Effector CD4-positive, alpha-beta T cell (primary cell): Measurements from ENCODE around the gene YTHDC2.
A peak's percentile ranks its signal among the peaks of the same experiment; 100 is the strongest.

Source experiments
- DNase-seq: peaks from one replicate; pipeline ENCODE4 v3.0.0-alpha.2; 2020
- total RNA-seq: gene quantifications from one replicate; lab custom pipeline; 2026; lab: John Stamatoyannopoulos, UW

The YTHDC2 gene
- 105 reads per million, percentile 83 among the genes with 10 or more reads in this experiment for total RNA-seq

- DNase-seq, result peak; percentile 82
Measured at GRCh38 chr5:113513384-113514288, at the start of gene YTHDC2. YTHDC2 (plus strand) TSS chr5:113513694; CDS start chr5:113513896, 202 bp downstream.

DNA sequence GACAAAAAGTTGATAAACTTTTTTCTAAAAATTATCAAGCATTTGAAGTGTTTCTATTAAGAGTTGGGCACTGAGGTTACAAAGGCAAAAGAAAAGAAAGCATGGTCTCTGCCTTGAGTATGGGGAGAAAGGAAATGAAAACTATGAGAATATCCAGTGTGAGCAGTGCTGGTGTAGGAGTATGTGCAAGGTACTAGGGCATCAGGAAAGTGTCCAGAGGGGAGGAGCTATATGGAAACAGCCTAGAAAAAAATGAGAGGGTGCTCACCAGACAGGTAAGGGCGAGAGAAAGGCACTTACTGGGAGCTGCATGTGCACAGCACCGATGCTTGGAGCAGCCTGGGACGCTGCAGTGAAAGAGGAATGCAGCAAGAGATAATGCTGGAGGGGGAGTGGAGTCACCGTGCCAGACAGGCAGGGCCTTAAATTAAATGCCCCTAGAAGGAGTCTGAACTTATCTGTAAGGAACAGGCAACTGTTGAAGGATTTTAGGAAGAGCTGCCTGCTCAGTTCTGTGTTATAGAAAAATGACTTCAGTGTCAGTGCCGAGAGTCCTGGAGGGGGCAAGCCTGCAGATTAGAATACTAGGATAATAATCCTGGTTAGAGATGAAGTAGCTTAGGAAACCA lies 39.3 kb upstream of the YTHDC2 start:
- no peak for DNase-seq

DNA sequence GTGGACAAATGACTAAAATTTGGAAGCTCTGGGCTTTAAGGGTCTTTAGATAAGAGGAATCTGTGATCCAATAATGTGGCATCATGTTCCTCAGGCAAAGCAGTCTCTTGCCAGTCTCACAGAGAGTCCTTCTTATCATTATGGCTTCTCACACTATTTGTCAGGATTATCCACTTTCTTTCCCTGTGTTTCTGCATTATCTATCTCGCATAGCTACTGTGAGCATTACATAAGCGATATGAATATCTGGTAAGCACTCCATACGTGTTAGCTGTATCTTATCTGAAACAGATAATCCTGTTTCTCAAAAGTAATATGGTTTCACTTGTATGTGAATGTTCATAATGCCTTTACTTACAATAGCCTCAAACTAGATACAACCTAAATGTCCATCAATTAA lies 34.8 kb upstream of the YTHDC2 start:
- no peak for DNase-seq

- DNase-seq, result no peak
Measured at GRCh38 chr5:113480243-113480642, 33.3 kb upstream of the YTHDC2 start.

DNA sequence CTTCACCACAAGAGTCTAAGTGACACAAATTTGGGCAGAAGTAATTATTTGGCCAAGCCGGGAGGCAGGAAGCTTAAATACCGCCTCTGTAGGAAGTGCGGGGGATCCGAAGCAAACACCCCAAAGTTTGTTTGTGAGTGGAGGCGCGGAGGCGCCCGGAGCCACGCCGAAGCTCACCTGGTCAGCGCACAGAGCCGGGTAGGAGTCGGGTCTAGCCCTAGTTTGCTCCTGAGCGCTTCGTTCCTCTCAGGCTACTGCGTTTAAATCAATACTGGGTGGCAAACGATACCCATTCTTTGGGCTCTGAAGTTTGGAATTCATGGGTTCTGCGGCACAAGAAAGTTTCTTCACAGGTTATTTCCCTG lies 26.1 kb upstream of the YTHDC2 start:
- no peak for DNase-seq

DNA sequence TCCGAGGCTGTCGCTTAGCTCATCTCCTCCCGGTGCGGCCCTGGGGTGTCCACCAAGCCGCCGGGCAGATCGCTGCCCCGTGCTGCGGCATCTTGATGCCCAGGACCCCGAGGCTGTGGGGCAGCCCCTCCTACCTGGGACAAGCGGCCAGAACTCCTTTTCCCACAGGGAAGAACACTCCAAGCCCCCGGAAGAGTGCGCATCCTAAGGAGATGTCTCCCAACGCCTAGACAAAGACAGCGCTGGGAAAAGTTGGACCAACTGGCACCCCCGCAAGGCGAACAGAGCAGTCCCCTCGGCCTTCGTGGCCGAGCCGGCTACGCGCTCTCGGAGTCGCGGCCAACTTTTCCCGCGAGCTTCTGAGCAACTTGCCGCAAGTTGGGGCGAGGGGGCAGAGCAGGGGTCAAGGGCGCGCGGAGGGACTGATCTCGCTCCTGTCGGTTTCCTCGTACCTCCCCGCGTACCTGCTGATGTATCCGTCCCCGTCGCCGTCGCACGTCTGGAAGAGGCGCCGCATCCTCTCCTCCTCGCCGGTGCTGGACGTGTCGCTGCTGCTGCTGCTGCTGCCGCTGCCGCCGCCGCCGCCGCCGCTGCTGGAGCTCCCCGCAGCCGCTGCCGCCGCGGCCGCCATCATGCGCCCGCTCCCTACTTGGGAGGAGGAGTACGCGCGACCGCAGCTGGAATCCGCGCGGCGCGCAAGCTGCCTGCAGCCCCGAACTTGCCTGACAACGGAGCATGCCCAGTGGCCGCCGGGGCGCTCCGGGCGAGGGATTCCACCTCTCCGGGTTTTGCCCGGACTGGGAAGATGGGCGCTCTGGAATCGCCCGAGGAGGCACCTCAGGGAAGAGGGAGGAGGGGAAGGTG lies 25.5 kb upstream of the YTHDC2 start, which contains the start of gene MCC:
Gene MCC (minus strand): TSS at position 673 of the 864 bp plus-strand sequence.
- no peak for DNase-seq

DNA sequence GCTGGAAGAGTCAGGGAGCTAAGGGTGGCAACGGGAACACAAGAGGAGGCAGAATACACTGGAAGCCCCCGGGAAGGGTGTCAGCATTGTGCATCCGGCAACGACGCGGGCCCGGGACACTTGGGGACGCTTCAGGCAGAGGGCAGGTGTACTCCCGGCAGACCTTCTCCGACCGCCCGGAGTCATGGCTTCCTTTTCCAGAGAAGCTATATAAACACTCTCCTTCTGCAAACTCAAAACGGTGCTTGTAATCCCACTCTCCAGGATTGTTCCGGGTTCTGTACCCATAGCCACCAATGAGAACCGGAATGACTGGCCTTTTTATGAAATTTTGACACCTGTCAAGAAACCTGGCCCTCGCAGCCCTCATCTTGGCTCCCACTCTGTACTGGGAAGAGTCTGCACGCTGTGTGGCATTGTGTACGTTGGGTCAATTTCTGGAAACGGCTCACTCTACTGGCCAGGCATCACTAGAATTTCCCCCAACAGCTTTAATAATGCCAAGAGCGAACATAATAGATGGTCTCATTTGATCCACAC lies 24.8 kb upstream of the YTHDC2 start:
- DNase-seq, result no peak

DNA sequence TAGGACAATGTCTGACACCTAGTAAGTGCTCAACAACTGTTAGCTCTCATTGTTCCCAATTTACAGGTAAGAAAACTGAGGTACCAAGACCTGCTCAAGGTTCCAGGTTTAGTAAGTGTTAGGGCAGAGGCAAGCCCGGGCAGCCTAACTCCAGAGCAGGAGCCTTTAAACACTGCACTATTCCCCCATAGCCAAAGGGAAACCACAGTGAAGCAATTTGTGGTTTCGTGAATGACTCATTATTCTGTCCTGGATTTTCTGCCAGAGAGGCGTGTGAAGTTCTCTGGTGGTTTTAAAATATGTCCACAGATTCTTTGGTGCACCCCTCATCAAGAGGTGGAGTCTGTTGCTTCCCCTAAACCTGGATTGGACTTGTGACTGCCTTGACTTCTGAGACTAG lies 24.2 kb upstream of the YTHDC2 start:
- no peak for DNase-seq

- no peak for DNase-seq
Measured at GRCh38 chr5:113490317-113490716, 23.2 kb upstream of the YTHDC2 start.

GRCh38 chr5:113491022-113491421 lies 22.5 kb upstream of the YTHDC2 start:
- no peak for DNase-seq

DNA sequence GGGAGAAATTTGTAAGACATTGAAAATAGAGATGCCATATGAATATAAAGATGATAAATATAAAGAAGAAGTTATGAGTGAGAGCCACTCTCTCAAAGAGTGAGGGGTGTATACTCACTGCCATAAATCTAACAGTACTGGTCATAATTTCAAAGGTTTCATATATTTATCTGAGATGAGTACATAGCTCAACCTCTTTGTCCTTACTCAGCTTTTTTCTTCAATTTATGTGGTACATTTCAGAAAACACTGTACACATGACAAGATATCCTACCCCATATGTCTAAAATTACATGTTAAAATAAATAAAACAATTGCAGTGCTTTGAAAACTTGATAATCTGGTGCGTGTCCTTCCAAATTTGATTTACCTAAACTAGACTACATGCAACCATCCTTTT lies 20.0 kb upstream of the YTHDC2 start:
- no peak for DNase-seq

DNA sequence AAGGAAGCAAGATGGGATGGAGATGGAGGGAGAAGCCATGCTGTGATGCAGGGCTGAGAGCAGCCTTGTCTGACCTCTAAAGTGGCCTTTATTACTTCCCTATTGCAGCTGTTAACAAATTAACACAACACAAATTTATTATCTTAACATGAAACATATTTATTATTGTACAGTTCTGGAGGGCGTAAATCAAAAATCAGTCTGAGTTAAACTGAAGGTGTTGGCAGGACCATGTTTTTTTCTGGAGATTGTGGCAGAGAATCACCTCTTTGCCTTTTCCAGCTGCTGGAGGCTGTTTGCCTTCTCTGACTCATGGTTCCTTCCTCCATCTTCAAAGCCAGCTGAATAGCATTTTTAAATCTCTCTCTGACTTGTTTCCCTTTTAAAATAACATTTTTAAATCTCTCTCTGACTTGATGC lies 18.1 kb upstream of the YTHDC2 start:
- no peak for DNase-seq

DNA sequence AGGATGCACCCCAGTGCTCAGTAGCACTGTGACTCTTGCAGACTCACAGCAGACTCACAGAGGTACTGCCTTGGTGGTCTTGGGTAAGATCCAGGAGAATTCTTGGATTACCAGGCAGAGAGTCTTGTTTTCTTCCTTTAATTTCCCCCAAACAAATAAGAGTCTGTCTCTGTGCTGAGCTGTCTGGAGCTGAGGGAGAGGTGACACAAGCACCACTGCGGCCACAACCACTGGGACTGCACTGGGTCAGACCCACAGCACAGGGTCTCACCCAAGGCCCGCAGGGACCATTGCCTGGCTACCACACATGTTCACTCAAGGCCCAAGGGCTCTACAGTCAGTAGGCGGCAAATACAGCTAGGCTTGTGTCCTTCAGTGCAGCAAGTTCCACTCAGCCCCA lies 11.4 kb upstream of the YTHDC2 start:
- no peak for DNase-seq

GRCh38 chr5:113503146-113503545 lies 10.3 kb upstream of the YTHDC2 start:
- no peak for DNase-seq

GRCh38 chr5:113505181-113505580 lies 8.3 kb upstream of the YTHDC2 start:
- no peak for DNase-seq

DNA sequence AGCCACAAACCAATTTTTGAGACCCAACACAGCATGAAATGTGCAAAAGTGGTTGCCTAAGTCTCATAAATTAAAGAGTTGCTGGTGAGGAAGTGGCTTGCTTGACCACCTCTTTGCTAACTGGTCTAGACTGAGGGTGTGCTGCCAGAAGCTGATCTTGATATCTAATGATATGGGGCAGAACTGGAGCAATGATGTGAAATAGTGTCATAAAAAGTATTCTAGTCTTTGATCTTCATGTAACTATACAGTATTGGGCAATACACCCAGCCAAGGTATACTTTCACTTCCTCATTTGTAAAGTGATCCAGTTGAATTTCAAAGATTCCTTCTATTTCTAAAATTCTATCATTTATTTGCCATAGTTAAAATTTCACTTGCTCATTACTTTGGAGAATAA lies 5.9 kb upstream of the YTHDC2 start:
- no peak for DNase-seq

- DNase-seq, result no peak
Measured at GRCh38 chr5:113508756-113509155, 4.7 kb upstream of the YTHDC2 start.

DNA sequence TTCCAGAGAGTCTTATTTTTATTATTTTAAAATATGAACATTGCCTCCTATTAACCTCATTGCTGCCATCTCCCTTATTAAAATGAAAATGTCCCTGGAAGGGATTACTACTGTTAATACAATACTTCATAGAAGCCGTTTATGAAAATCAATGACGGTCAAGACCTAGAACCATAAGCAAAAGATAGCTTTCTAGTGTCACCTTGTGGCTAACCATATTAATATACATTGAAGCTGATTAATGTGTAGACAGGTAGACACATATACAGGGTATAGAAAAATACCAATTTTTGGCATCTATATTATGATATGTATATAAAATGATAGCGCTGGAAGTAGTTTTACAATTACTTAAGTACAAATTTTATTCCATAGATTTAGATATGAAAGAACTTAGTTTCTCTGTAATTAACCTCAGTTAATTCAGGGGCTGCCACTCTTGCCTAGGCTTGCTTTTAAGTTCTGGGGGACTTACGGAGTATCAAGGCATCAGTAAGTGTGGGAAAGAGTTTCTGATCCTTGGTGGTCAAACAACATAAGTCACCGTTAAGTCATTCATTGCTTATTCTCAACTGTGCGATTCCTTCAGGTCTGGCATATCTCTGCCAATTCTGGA lies 2.5 kb upstream of the YTHDC2 start:
- no peak for DNase-seq

DNA sequence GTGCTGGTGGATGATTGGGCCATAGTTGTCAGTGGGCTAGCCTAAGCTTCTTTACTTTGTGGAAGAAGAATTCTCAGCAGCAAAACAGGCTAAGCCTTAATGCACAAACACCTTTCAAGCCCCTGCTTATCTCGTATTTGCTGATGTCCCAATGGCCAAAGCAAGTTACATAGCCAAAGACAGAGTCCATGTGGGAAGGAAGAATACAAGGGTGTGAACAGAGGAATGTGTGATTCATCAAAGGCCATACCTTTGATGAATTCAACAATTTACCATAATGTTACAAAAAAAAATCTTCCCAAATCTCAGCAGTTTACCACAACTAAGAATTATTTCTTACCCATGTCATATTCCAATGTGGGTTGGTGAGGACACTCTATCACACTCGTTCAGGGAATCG lies 1.2 kb upstream of the YTHDC2 start:
- DNase-seq, result no peak

DNA sequence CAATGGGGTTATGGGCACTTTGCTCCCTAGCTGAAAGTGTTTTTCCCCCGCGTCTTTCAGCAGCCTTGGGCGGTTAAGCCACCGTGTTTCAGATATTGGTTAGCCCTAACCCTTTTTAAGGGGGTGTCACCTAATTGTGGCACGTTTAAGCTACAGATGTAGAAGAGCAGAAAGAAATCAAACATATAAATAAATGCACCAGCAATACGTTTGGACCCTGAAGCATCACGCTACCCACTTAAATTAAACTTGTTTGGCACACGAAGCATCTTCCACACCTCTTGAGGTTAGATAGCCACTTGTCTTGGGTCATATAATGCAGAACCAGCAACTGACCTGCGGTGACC lies 768 bp downstream of the YTHDC2 start:
- no peak for DNase-seq

- no peak for DNase-seq
Measured at GRCh38 chr5:113518884-113519283, 5.4 kb downstream of the YTHDC2 start.

DNA sequence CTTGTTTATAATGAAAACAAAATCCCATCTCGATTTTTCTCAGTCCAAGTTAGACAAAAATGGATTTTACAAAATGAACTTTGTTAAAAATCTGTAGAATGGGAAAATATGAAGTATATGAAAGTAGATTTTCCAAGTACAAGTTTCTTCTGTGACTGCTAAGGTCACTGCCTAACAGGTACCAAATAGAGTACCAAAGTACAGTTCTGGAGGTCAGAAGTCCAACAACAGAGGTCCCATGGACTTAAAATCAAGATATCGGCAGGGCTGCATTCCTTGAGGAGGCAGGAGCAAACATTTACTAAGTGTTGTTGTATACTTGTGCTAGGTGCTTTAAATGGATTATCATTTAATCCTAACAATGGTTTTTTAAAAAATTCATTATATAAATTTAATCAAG lies 5.9 kb downstream of the YTHDC2 start:
- DNase-seq, result no peak

DNA sequence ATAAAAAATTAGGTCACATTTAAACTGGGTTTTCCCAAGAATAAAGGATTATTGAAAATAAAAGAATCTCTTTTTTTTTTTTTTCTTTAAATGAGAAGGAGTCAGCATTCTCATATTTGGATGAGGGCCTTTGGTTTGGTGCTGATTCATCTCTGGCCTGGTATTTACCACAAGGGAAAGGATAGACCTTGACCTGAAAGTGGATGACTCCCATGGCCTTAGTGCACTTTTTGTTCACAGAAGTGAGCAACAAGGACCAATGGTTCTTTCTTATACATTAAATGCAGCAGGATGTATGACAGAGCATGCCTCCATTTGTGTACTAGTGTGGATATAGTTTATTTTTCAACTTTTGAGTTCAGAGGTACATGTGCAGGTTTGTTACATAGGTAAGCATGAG lies 6.9 kb downstream of the YTHDC2 start:
- no peak for DNase-seq
